ENCODE measurements around the gene WRAP73.
A peak's percentile ranks its signal among the peaks of the same experiment; 100 is the strongest.

The WRAP73 gene

GRCh38 chr1:3681898-3682806 lies 32.2 kb upstream of the WRAP73 start:
- DNase-seq, result no peak

- no peak for DNase-seq
Observed at GRCh38 chr1:3681231-3681897, 31.5 kb upstream of the WRAP73 start.

GRCh38 chr1:3680488-3681230 lies 30.8 kb upstream of the WRAP73 start:
- DNase-seq, result no peak

GRCh38 chr1:3679799-3680453 lies 30.0 kb upstream of the WRAP73 start:
- DNase-seq, result no peak

GRCh38 chr1:3679098-3679555 lies 29.2 kb upstream of the WRAP73 start:
- DNase-seq, result peak; percentile 12

- DNase-seq, result peak; percentile 16
Observed at GRCh38 chr1:3678361-3679097, 28.6 kb upstream of the WRAP73 start.

- DNase-seq, result peak; percentile 43
Observed at GRCh38 chr1:3677484-3677883, 27.6 kb upstream of the WRAP73 start.

- no peak for DNase-seq
Observed at GRCh38 chr1:3676581-3677470, 26.9 kb upstream of the WRAP73 start.

- DNase-seq, result no peak
Observed at GRCh38 chr1:3675436-3675835, 25.5 kb upstream of the WRAP73 start.

GRCh38 chr1:3674100-3675094 lies 24.5 kb upstream of the WRAP73 start:
- no peak for DNase-seq

GRCh38 chr1:3673381-3674099 lies 23.6 kb upstream of the WRAP73 start:
- no peak for DNase-seq

GRCh38 chr1:3672971-3673361 lies 23.1 kb upstream of the WRAP73 start:
- DNase-seq, result no peak

- no peak for DNase-seq
Observed at GRCh38 chr1:3672231-3672970, 22.5 kb upstream of the WRAP73 start.

- DNase-seq, result no peak
Observed at GRCh38 chr1:3671371-3672180, 21.7 kb upstream of the WRAP73 start.

- DNase-seq, result no peak
Observed at GRCh38 chr1:3670823-3671265, 20.9 kb upstream of the WRAP73 start.

- no peak for DNase-seq
Observed at GRCh38 chr1:3669971-3670431, 20.1 kb upstream of the WRAP73 start.

GRCh38 chr1:3669421-3669821 lies 19.5 kb upstream of the WRAP73 start:
- no peak for DNase-seq
